Measurements from ENCODE around the gene CDH2.

CDH2 gene

DNA sequence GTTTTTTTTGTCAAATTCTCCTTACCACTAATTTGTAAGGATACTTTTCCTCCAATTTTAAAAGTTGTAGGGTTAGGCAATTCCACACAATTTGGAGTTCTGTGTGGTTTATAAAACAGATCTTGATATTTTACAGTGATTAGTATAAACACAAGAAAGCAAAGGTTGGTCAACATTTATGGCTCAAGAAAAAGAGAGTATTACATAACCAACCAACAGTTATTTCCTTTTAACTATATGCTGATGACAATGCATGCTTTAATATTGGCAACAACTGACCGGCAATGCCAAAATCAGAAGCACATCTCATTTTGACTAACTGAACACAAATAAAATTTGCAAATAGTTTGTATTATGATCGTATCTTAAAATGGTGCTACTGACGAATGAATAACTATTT, 137.2 kb downstream of the CDH2 start:
- DNase-seq = no peak

GRCh38 chr18:28039078-28039477, 137.9 kb downstream of the CDH2 start:
- DNase-seq = no peak

DNA sequence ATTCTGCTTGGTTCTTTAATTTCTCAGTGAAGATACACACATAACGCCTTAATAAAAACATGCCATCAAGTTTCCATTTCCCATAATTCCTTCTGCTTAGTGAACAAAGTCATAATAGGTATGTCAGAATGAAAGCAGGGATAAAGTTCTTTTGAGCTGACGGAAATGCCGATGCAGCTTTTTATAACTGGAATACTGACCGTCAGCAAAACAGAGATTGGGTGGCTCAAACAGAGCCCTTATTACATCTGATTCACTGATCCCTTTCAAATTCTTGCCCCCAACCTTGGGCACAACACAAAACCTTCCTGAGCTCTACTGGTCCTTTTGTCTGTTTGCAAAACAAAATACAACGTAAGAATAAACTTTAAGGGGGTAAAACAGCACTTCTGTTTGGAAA, 140.4 kb downstream of the CDH2 start:
- DNase-seq = no peak

GRCh38 chr18:28034567-28034966, 142.4 kb downstream of the CDH2 start:
- no peak for DNase-seq

DNA sequence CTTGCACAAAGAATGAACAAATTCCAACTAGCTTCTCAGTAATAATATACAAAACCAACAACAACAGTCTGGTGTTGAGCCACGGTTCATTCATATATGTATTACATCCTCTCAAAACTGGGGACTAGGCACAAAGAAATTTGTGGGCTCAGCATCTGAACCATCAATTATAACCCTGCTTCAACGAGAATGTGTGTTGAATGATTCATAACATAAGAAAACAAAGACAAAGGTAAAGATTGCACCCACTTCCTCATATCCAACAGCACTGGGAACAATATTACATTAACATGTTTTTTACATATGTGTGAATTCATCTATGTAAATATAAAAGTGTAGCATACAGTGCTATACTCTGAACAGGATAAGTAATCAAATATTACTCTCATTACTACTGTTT, 144.8 kb downstream of the CDH2 start:
- DNase-seq = no peak

GRCh38 chr18:28030458-28030857, 146.5 kb downstream of the CDH2 start:
- no peak for DNase-seq

DNA sequence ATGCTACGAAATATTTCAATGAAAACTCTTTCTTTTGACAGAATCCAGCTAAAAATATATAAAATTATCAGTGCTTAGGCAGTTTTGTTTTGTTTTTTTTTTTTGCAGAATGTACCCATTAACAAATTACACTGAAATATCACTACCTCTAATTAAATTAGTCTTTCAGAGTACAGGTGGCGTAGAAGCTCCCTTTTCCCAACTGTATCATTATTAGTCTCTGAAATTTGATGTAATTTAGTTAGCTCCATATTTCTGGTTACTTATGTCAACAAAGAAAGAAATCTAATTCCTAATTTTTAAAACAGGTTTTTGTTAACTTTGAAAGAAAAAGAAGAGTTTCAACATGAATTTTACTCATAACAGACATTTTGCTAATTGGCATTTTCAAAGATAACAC, 149.2 kb downstream of the CDH2 start:
- DNase-seq = no peak

DNA sequence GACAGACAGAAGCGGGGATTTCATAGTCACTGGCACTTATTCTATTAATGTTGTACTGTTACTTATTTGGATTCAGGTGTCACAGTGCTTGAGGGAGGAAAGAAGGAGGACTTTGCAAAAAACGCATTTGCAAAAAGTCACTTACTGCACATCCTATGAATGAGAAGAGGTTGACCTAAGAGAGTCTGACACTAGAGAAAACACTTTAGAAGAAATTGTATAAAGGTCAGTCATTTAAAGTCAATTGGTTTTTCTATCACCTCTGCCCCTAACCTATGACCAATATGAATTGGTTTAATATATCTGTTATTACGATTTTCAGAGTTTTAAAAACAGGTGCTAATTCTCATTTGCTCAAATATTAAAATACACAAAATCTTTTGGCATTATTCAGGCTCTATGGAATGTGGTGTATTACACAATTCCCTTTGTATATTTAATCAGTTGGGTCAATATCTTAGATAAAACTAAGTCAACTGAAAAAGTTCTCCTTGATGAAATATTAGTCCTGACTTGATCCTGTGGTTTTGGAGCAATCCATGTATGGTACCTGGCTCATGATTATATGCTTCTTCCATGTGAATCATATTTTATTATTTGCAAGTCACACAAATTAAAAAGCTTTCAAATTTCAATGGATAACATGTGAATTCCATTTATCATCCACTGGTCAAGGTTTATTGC, 157.4 kb downstream of the CDH2 start:
- no peak for DNase-seq

DNA sequence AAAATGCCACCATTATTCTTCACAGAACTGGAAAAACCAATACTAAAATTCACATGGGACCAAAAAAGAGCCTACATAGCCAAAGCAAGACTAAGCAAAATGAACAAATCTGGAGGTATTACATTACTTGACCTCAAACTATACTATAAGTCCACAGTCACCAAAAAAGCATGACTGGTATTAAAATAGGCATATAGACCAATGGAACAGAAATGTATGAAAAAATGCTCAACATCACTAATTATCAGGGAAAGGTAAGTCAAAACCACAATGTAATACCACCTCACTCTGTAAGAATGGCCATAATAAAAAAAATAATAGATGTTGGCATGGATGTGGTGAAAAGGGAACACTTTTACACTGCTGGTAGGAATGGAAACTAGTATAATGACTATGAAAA, 158.6 kb downstream of the CDH2 start:
- no peak for DNase-seq

GRCh38 chr18:28015671-28016070, 161.3 kb downstream of the CDH2 start:
- DNase-seq = no peak

DNA sequence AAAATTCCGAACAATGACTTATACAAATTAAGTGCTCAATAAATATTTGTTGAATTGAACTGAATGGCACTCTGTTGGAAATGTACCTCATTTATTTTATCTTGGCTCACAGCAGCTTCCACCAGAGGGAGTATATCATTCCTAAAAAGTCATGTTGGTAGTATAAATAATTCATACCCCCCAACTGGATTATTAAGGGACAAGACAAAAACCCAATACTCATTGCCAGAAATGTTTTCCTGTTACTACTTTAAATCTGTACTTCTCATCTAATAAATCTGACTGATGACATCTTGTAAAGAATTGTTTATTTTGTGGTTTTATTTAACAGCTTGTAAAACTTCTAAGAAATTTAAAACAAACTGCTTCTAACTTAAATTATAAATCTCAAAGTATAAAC, 163.9 kb downstream of the CDH2 start:
- no peak for DNase-seq

GRCh38 chr18:28012336-28012735, 164.6 kb downstream of the CDH2 start:
- no peak for DNase-seq

DNA sequence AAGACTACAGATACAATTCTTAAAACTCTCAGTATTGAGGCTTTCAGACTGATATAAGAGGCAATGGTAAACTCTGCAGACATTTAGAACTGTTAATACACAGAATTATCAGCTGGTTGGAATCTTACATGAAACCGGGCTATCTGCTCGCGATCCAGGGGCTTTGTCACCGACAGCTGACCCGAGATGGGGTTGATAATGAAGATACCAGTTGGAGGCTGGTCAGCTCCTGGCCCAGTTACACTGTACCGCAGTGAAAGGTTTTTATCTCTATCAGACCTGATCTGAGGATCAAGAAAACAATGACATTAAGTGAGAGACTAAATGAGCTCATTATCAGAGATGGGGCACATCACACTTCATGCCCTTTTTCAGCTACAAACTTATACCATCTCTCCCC, 167.3 kb downstream of the CDH2 start:
- DNase-seq = no peak

DNA sequence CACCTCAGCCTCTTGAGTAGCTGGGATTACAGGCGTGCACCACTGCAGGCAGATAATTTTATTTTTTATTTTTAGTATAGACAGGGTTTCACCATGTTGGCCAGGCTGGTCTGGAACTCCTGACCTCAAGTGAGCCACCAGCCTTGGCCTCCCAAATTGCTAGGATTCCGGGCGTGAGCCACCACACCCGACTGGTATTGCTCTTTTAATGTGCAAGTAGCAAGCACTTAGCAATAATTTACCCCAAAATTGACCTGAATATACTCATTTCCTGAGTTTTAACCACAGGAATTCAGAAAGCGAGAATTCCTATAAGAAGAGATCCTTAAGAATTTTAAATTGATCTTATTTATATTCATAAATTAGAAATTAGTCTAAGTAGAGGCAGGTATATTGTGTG, 169.1 kb downstream of the CDH2 start:
- no peak for DNase-seq

GRCh38 chr18:28005164-28005563, 171.8 kb downstream of the CDH2 start:
- DNase-seq = no peak

- DNase-seq = no peak
Observed at GRCh38 chr18:28004606-28005005, 172.3 kb downstream of the CDH2 start.

DNA sequence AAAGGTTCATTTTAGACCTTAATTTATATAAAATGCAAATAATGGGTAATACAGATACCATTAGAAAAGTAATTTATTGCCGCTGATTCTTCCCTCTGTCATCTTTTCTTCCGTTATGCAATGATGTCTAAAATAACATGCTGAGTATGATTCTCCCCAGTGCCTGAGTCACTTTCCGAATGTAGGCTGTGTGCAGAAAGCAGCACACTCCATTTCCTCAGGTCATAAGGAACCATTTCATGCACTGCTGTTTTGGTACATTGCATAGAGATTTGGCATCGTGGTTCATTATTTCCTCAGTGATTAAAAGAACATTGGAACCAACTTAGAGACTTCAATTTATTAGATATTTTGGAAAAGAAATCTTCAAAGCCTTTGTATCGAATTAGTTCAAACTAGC, 173.5 kb downstream of the CDH2 start:
- no peak for DNase-seq

GRCh38 chr18:28002841-28003240, 174.1 kb downstream of the CDH2 start:
- no peak for DNase-seq

- no peak for DNase-seq
Observed at GRCh38 chr18:27996801-27997272, 180.1 kb downstream of the CDH2 start.

DNA sequence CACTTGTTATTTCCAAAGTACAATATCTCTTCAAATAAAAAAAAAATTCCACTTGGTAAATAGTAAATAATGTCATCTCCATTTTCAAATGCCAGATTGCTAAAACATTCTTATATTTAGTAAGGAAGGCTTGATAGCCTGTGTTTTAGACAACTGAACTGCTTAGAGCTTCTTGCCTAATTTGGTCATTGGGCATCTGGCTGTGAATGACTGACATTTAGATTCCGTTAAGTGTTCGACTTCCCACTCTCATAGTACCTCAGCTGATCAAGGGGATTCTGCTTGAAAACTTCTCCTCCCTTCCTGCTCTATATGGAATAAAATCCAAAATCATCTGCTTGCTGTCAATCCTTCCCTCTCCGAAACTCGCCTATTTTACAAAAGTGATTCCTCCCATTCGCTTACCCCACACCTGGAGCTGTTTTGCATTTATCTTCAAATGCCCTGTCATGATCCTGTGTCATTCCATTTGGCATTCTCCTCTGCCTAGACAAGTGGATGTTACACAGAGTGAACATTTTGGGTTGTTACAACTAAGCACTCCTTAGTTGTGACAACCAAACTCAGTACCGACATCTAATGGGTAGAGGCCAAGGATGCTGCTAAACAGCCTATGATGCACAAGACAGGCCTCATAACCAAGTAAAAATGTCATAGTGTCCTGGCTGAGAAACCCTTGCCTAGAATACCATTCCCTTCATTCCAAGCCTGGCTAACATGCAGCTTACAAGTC, 181.0 kb downstream of the CDH2 start:
- no peak for DNase-seq

- DNase-seq = no peak
Observed at GRCh38 chr18:27994571-27994970, 182.4 kb downstream of the CDH2 start.

GRCh38 chr18:27991391-27991790, 185.5 kb downstream of the CDH2 start:
- no peak for DNase-seq

DNA sequence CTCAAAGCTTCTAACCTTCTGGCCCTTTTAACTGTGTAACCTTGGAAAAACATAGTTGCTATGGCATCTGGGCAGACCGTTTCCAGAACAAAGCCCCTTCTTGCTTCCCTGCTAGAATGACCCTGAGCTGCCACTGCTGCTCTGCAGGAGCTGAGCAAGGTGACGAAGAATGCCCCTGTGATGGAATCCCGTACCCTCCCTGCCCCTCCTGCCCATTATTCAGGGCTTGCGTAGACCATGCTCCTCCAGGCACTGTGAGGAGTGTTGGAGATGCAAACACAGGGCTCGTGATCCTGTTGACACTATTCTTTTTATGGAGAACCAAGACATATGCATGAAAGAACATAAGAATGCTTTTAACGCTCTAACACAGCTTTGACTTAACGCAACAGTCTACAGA, 191.1 kb downstream of the CDH2 start:
- DNase-seq = no peak

GRCh38 chr18:27983780-27984179, 193.2 kb downstream of the CDH2 start:
- DNase-seq = no peak

Data from hematopoietic multipotent progenitor cell treated with erythropoietin and hydrocortisone succinate and interleukin-3 and kit ligand, for 8 days (in vitro differentiated cells).